Mucosa of descending colon (tissue), 3 donors: ENCODE results near the gene ITIH1. TPM values are rescaled to one million over a fixed set of nuclear protein-coding genes. Genes with fewer than 3 reads are reported as not detected.

Source experiments
- ATAC-seq: fragments of 200-7000 bp; cut with Tn5 transposase; one replicate; pipeline ENCODE4 v1.9.1; 2020; ENCODE audit warnings: mild to moderate bottlenecking, moderate library complexity
- DNase-seq, 3 donors: peaks; one replicate each; pipeline ENCODE4 v3.0.0-alpha.2; 2020
- H3K36me3 ChIP-seq: fragments of 200-600 bp; one replicate; pipeline ENCODE4 v1.8.0; 2021; ENCODE audit warnings: low read depth, mild to moderate bottlenecking
- H3K4me1 ChIP-seq: fragments of 200-600 bp; one replicate; pipeline ENCODE4 v1.8.0; 2021; ENCODE audit warnings: low read depth, mild to moderate bottlenecking
- H3K4me3 ChIP-seq: fragments of 200-600 bp; one replicate; pipeline ENCODE4 v1.8.0; 2021; ENCODE audit warnings: mild to moderate bottlenecking
- H3K9me3 ChIP-seq: fragments of 200-600 bp; one replicate; pipeline ENCODE4 v1.8.0; 2021; ENCODE audit warnings: mild to moderate bottlenecking
- intact Hi-C, 2 donors: fragments of 100-400 bp; cut with DNase I in 1 of 2; cut with micrococcal nuclease in 1 of 2; formaldehyde crosslinking; loops; one replicate each; pipeline versions ENCODE4 v1.11.0 to v1.11.1; 2022; cut with DNase I, micrococcal nuclease
- total RNA-seq, 3 donors: library from RNA; stranded (reverse); fragmentation: NEBNext Ultra II Directional in 2 of 3; extraction: Animal tissue kit (Norgen Biotek cat#: 25700) in 2 of 3; gene quantifications; one replicate each; pipeline versions ENCODE4 v1.2.1 to v1.2.4, GENCODE V29; 2021 to 2023
- TF ChIP-seq, protein P1 (sequence below): fragments of 200-600 bp; IDR thresholded peaks from one replicate; pipeline ENCODE4 v1.8.0; 2022; ENCODE audit warnings: antibody characterized with exemption, mild to moderate bottlenecking
- donor health status: DM: no; HTN: no; CAD: no; lungs with moderate emphysema.
- donor health status: DM: no; HTN: no; CAD: no.
- donor health status: DM: no; HTN: yes; CAD: no.

ITIH1 gene
- total RNA-seq, 3 donors from 2014 or later: not detected

DNA sequence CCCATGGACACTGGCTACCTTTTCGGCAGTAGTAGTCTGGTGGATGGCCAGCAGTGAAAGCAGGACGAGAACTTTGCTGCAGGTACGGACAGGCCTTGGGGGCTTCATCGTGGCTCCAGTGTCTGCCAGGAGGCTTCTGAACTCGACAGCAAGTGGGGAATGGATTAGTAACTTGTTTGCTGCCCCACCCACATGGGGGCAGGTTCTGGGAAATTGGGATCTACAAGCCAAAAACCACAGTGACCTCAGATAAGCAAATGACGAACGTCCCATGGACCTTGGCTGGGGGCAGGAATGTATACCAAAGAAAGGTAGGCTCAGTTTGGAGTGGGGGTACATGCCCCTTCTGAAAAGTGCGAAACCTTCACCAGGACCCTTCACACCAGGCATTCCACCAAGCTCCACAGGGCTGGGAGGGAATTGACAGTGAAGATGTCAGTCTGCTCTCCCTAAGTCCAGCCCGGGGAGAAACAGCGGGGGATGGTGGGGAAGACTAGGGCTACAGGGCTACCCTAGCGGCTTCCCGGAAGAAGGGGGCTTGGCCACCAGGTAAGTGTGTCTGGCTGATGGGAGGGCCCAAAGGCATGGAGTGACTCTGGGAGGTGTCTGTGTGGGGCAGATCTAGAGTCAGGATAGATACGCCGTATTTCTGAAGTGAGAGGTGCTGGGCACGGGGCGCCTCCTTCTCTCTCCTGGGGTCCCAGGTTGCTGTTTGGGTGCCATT lies 53.3 kb downstream of the ITIH1 start, which contains the start of gene ITIH4:
Gene ITIH4, minus strand, starts transcription at position 138 of the 724 bp plus-strand sequence. Its CDS starts 30 bp downstream, at position 108.
- no peak for DNase-seq
- H3K9me3 ChIP-seq: no peaks in the 10 kb centered on the region
- no peak within 1 kb of the TSS for H3K4me3 ChIP-seq
- intact Hi-C loops: no loop called here
- H3K4me1 ChIP-seq: peaks cover 4% of the 10 kb centered on the region
- H3K36me3 ChIP-seq: no peaks in the 10 kb centered on the region
- TF ChIP-seq, protein P1, sequence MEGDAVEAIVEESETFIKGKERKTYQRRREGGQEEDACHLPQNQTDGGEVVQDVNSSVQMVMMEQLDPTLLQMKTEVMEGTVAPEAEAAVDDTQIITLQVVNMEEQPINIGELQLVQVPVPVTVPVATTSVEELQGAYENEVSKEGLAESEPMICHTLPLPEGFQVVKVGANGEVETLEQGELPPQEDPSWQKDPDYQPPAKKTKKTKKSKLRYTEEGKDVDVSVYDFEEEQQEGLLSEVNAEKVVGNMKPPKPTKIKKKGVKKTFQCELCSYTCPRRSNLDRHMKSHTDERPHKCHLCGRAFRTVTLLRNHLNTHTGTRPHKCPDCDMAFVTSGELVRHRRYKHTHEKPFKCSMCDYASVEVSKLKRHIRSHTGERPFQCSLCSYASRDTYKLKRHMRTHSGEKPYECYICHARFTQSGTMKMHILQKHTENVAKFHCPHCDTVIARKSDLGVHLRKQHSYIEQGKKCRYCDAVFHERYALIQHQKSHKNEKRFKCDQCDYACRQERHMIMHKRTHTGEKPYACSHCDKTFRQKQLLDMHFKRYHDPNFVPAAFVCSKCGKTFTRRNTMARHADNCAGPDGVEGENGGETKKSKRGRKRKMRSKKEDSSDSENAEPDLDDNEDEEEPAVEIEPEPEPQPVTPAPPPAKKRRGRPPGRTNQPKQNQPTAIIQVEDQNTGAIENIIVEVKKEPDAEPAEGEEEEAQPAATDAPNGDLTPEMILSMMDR: no peak
- ATAC-seq: no peak

DNA sequence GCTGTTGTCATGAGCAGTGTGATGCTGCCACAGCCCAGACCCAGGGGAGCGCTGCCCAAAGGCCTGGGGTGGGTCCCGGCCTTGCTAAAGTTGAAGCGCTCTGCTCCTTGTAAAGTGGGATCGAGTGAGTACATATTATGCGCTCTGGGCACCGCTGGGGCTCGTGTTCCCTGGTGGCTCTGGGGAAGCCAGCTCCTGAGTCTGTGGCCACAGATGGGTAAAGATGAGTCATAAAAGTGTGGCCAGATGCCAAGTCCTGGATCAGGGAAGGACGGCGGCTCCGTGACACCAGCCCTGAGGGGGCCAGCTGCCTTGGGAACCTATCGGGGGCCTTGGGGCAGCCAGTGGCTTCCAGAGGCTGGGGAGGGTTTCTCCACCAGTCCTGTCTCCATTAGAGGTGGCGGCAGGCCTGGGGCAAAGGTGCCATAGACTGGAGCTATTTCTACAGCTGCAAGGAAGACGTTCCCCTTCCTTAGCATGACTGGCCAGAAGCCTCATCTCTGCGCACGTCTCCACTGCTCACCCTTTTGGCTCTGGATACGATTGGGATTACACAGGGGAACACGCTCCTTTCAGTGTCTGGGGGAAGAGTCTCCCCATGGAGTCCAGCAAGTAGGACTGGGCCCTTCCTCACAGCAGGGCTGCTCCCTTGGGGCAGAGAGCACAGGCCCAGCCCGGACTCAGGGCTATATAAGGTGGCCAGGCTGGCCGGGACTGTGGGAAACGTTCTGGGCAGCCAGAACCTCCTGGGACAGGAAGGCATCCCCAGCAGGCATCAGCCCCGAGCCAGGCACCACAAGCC lies 54.3 kb downstream of the ITIH1 start:
- peak in 2 of 3 donors; percentile 38 to 62 for DNase-seq
- TF ChIP-seq, protein P1: no peak
- H3K4me3 ChIP-seq: no peak overlapping the region
- H3K36me3 ChIP-seq: no peaks in the 10 kb centered on the region
- peaks cover 4% of the 10 kb centered on the region for H3K4me1 ChIP-seq
- peak; percentile 70 for ATAC-seq
- no peaks in the 10 kb centered on the region for H3K9me3 ChIP-seq
- intact Hi-C loops: no loop called here

DNA sequence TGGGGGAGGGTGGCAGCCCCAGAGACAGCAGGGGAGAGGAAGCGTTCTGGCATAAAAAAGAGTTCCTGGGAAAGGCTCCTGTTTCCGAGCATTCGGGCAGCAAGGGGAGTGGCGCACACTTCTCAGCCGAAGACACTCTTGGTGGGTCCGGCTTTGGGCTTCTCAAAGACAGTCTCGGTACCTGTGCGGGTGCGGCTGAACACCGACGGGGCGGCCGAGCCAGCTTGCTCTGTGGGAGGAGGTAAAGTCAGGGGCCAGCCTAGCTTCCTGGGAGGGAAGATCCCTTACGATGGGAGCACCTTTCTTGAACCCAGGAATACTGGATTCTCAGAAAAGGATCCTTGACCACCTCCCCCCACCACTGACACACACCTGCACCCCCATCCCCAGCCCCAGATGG lies 55.8 kb downstream of the ITIH1 start:
- H3K36me3 ChIP-seq: no peaks in the 10 kb centered on the region
- intact Hi-C loops: no loop called here
- TF ChIP-seq, protein P1: no peak
- ATAC-seq (no peak), DNase-seq (no peak)
- no peaks in the 10 kb centered on the region for H3K9me3 ChIP-seq
- peaks cover 4% of the 10 kb centered on the region for H3K4me1 ChIP-seq
- no peak overlapping the region for H3K4me3 ChIP-seq

DNA sequence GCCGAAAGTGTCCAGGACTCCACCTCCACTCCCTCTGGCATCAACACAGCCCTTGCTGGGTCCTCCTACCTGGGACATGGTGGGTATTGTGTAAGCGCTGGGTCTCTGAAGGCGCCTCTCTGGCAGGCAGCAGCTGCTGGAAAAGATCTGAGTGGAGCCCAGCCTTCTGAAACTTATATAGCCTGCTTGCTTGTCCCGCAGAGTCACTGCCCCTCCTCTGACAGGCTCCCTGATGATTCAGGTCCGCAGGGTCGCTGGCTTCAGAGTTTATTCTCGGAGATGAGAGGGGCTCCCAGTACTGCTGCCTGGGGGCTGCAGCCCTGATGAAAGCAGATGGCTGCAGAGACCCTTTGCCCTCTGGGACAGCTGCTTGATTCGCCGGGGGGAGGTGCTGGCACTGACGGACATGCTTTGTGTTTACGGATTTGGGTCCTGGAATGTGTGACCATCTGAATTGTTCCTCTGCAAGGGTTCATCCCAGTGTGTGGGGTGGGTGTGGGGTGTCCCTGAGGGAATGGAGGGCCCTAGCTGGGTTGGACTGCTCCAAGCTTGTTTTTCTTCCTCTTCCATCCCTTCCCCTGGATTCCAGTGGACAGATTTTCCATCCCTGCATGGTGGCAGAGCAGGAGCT lies 57.6 kb downstream of the ITIH1 start, which contains the start of gene MUSTN1:
Gene MUSTN1, minus strand, starts transcription at position 149 of the 631 bp plus-strand sequence. Its CDS starts 71 bp downstream, at position 78.
- no peak for DNase-seq
- Histone ChIP-seq H3K4me1 (peaks cover 4% of the 10 kb centered on the region), H3K9me3 (no peaks in the 10 kb centered on the region), H3K4me3 (no peak within 1 kb of the TSS), H3K36me3 (no peaks in the 10 kb centered on the region)
- intact Hi-C loops: no loop called here
- TF ChIP-seq, protein P1: no peak
- ATAC-seq: no peak

DNA sequence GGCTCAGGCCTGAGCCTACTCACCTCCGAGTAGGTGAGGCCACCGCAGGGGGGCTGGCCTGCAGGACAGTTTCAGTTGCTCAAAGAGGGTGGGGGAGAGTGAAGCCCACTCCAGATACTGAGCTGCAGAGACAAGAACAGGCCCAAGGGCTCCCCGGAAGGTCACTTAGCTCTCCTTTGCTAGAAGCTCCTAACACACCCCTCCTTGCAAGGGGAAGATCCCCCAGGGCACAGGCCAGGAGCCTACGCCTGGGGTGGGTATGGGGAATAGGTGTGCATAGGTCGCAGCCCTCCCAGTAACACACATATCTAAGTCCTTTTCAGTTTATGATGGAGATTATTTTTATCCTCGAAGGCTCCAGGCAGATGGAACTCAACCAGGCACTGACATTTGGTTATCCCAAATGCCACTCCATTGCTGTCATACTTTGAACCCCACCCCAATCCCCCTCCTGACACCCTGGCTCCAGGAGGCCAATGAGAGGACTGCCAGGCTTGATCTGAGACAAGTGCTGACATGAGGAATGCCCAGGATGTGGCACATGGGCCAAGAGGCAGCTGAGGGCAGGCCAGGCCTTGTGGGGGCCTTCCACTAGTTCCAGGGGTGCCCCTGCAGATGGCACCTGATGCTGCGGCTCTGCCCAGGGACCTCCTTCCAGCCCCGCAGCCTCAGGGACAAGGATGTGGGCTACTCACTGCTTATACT lies 58.5 kb downstream of the ITIH1 start:
- ATAC-seq (no peak), DNase-seq (no peak)
- intact Hi-C loops: no loop called here
- Histone ChIP-seq H3K36me3 (no peaks in the 10 kb centered on the region), H3K4me1 (peaks cover 4% of the 10 kb centered on the region), H3K4me3 (no peak overlapping the region), H3K9me3 (no peaks in the 10 kb centered on the region)
- TF ChIP-seq, protein P1: no peak
